SK-N-SH (cell line): Measurements from ENCODE around the gene KCNJ16.

Experiments
- CTCF ChIP-seq: fragments of 200-600 bp; sonication (generic); IDR thresholded peaks from 2 replicates; pipeline ENCODE4 v1.6.1; 2017; ENCODE audit warnings: antibody characterized with exemption, mild to moderate bottlenecking, moderate library complexity
- REST ChIP-seq: IDR thresholded peaks from 2 replicates; pipeline ENCODE4 v1.6.1; 2012; ENCODE audit warnings: mild to moderate bottlenecking, low read depth, low read length, moderate library complexity
- RFX5 ChIP-seq: IDR thresholded peaks from 2 replicates; pipeline ENCODE4 v1.6.1; 2012; ENCODE audit warnings: mild to moderate bottlenecking, improper control_type of control experiment, low read length
- SMC3 ChIP-seq: IDR thresholded peaks from 2 replicates; pipeline ENCODE4 v1.6.1; 2012; ENCODE audit warnings: low read depth, low read length, improper control_type of control experiment
- TAF1 ChIP-seq: IDR thresholded peaks from 2 replicates; pipeline ENCODE4 v1.6.1; 2012; ENCODE audit warnings: low read depth, mild to moderate bottlenecking, low read length, moderate library complexity, borderline replicate concordance
- YY1 ChIP-seq: IDR thresholded peaks from 2 replicates; pipeline ENCODE4 v1.4.0; 2012; ENCODE audit warnings: low read depth, mild to moderate bottlenecking

DNA sequence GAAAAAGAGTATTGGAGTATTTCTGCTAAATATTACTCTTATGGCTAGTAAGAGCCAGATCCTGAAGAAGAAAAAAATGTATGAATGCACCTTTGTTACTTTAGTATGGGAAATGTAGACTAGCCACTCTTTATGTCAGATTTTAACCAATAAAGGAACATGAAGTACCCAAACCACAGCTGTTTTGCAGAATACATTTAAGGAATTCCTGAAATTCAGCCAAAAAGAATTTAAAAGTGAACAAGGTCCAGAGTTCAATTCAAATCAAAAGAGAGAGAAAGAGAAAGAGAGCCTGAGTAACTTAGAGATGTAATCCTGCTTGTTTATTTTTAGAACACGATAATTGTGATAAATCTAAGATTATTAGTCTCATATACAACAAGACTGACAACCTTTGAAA lies 1.2 kb downstream of the KCNJ16 start:
- TF ChIP-seq YY1 (no peak), CTCF (no peak), RFX5 (no peak), REST (no peak), TAF1 (no peak), SMC3 (no peak)
